Vagina (tissue), 2 donors: Measurements from ENCODE around the gene PFKFB4.

ENCODE experiments used
- POLR2A ChIP-seq, 2 donors: fragments of 450-650 bp; IDR thresholded peaks; one replicate each; pipeline ENCODE4 v1.6.1; 2017; ENCODE audit warnings: antibody characterized with exemption in 2 of 2, mild to moderate bottlenecking in 2 of 2, moderate library complexity in 2 of 2
- TF ChIP-seq, protein P1 (sequence below), 3 experiments: fragments of 450-650 bp in 2 of 3; fragments of 200-600 bp in 1 of 3; sonication (generic) in 1 of 3; IDR thresholded peaks; one replicate each; pipeline ENCODE4 v1.5.1; 2017 to 2019; ENCODE audit warnings: antibody characterized with exemption in 3 of 3, mild to moderate bottlenecking in 2 of 3, moderate library complexity in 2 of 3

DNA sequence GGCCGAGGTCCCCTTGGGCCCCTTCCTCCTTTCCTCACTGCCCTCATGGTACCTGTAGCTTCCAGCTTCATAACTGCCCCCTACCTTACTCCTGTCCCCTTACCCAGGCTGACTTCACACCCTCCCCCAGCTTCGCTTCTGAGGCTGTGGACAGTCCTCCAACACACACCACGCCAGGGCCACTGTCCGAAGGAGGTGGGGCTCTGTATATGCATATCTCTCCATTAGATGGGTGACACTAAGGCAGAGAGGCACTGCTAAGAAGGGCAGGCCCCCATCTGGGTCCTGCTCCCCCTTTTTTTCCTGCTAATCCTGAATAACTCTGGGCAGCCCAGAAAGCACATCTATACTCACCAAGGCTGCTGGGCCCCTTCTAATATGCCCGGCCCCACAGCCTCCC is 39.6 kb upstream of the PFKFB4 start:
- TF ChIP-seq, protein P1, sequence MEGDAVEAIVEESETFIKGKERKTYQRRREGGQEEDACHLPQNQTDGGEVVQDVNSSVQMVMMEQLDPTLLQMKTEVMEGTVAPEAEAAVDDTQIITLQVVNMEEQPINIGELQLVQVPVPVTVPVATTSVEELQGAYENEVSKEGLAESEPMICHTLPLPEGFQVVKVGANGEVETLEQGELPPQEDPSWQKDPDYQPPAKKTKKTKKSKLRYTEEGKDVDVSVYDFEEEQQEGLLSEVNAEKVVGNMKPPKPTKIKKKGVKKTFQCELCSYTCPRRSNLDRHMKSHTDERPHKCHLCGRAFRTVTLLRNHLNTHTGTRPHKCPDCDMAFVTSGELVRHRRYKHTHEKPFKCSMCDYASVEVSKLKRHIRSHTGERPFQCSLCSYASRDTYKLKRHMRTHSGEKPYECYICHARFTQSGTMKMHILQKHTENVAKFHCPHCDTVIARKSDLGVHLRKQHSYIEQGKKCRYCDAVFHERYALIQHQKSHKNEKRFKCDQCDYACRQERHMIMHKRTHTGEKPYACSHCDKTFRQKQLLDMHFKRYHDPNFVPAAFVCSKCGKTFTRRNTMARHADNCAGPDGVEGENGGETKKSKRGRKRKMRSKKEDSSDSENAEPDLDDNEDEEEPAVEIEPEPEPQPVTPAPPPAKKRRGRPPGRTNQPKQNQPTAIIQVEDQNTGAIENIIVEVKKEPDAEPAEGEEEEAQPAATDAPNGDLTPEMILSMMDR (IDR thresholded peaks at IDR 0.05): no peak
- no peak for TF ChIP-seq POLR2A (IDR thresholded peaks at IDR 0.05)
